Body of pancreas (tissue), 4 donors: ENCODE data around the gene ACOX3.

Experiments used
- POLR2A ChIP-seq, 3 donors: fragments of 450-650 bp; IDR thresholded peaks; one replicate each; pipeline ENCODE4 v1.6.1; 2016; ENCODE audit warnings: antibody characterized with exemption in 3 of 3, mild to moderate bottlenecking in 2 of 3
- TF ChIP-seq, protein P1 (sequence below), 7 experiments: fragments of 450-650 bp in 4 of 7; fragments of 200-600 bp in 3 of 7; sonication (generic) in 3 of 7; IDR thresholded peaks; one replicate each; pipeline ENCODE4 v1.5.1; 2016 to 2019; ENCODE audit warnings: antibody characterized with exemption in 7 of 7

DNA sequence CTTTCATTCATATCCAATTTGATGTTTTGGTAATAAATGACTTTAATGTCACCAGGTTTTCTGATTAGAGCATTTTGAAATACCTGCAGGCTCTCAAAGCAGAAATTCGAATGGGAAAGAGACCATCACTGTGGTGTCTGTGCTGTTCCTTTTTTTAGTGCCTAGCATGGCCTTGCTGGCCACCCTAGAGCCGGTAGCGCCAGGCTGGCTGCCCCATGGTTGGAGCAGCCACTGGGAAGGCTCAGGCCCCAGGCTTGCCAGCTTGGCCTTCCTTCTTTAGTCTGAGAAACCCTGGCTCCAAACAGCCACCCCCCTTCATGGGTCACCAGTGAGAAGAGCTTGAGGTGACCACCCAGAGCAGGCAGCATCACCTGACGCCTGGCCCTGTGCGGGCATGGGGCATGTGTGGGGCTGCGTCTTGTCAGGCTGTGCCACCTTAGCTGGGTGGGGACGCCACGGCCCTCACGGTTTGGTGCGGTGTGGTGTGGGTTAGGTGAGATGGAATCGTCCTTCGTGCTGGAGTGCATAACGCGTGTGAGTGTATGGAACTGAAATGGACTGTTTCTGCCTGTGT lies 30.0 kb upstream of the ACOX3 start:
- TF ChIP-seq, protein P1, sequence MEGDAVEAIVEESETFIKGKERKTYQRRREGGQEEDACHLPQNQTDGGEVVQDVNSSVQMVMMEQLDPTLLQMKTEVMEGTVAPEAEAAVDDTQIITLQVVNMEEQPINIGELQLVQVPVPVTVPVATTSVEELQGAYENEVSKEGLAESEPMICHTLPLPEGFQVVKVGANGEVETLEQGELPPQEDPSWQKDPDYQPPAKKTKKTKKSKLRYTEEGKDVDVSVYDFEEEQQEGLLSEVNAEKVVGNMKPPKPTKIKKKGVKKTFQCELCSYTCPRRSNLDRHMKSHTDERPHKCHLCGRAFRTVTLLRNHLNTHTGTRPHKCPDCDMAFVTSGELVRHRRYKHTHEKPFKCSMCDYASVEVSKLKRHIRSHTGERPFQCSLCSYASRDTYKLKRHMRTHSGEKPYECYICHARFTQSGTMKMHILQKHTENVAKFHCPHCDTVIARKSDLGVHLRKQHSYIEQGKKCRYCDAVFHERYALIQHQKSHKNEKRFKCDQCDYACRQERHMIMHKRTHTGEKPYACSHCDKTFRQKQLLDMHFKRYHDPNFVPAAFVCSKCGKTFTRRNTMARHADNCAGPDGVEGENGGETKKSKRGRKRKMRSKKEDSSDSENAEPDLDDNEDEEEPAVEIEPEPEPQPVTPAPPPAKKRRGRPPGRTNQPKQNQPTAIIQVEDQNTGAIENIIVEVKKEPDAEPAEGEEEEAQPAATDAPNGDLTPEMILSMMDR (IDR thresholded peaks at IDR 0.05), result no peak
- no peak for TF ChIP-seq POLR2A (IDR thresholded peaks at IDR 0.05)
